GM12801 (cell line): ENCODE data around the gene CDH23.

Experiments used
- CTCF ChIP-seq: IDR thresholded peaks from one replicate; pipeline ENCODE4 v1.5.1; 2011; ENCODE audit warnings: control low read depth; ENCODE audit not compliant: insufficient read length; ENCODE audit errors: extremely low read depth

The CDH23 gene

GRCh38 chr10:71821909-71822763 is 425.4 kb downstream of the CDH23 start:
- TF ChIP-seq CTCF = no peak

- no peak for TF ChIP-seq CTCF
Measured at GRCh38 chr10:71823356-71823755, 426.6 kb downstream of the CDH23 start.

DNA sequence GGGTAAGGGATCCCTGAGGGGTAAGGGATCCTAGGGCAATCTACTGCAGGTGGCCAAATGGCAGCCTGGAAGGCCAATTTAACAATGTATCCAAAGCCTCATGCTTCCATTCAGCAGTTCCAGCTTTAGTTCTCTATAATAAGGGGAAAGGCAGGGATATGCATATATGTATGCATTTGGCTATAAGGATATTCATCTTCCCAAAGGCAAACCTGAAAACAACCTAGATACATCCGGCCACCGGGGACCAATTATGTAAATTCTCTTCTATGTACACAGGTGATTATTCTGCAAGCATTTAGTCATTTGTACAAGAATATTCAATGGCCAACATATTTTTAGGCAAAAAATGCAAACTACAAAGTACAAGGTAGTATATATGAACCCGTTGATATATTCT is 427.6 kb downstream of the CDH23 start:
- TF ChIP-seq CTCF = no peak

- TF ChIP-seq CTCF = no peak
Measured at GRCh38 chr10:71825217-71825616, 428.5 kb downstream of the CDH23 start.

DNA sequence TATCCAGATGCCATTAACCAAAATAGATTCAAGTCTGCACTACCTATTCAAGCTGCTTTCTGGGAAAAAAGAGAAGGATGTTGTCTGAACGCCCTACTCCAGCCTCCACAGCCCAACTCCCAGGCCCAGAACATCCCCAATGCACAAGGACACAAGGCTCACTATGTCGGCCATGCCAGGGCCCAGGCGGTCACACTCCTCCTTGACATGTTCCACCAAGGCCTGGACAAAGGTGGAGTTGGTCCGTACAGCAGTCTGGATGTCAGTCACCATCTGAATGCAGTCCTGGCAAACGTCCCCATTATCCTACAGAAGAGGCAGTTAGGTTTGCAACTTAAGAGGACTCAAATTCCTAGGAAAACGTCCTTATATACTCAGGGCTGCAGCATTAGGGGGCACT is 431.1 kb downstream of the CDH23 start:
- no peak for TF ChIP-seq CTCF

- TF ChIP-seq CTCF = no peak
Measured at GRCh38 chr10:71828702-71829101, 432.0 kb downstream of the CDH23 start.

- no peak for TF ChIP-seq CTCF
Measured at GRCh38 chr10:71829171-71829570, 432.5 kb downstream of the CDH23 start.
